ENCODE results near the gene FBXW7.

FBXW7 gene

DNA sequence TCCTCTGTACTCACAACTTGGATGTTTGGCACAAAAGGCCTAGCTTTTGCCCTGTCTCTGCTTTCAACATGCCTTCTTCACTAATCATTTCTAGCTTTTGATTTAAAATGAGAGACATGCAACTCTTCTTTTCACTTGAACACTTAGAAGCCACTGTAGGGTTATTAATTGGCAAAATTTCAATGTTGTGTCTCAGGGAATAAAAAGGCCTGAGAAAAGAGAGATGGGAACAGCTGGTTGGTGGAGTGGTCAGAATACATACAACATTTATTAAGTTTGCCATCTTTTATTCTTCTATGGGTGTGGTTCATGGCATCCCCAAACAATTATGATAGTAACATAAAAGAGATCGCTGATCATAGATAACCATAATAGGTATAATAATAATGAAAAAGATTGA lies 114.3 kb downstream of the FBXW7 start:
- no peak for DNase-seq

DNA sequence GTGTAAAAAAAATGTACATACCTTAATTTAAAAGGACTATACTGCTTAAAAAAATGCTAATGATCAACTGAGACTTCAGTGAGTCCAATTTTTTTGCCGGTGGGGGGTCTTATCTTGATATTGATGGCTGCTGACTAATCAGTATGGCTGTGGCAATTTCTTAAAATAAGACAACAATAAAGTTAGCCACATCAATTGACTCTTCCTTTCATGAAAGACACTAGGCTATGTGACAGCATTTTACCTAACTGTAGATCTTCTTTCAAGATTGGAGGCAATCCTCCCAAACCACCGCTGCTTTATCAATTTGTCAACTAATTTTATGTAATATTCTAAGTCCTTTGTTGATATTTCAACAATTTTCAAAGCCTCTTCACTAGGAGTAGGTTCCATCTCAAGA lies 116.1 kb downstream of the FBXW7 start:
- DNase-seq = no peak

DNA sequence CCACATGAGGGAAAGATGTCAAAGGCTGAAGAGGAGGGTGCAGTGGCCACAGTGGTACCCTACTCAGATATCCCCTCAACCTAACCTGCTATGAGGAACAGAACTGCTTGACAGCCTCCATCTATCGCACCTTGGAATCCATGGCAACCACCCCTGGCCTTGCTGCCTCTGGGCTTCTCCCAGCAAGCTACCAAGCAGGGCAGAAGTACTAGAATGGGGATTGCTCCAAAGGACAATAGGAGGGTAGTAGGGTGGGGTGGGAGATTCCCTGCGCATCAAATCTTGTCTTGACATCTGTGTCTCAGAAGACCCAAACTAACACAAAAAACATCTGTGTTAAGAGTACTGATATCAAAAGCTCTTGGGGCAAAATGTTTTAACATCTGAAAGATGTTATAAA lies 118.2 kb downstream of the FBXW7 start:
- no peak for DNase-seq

DNA sequence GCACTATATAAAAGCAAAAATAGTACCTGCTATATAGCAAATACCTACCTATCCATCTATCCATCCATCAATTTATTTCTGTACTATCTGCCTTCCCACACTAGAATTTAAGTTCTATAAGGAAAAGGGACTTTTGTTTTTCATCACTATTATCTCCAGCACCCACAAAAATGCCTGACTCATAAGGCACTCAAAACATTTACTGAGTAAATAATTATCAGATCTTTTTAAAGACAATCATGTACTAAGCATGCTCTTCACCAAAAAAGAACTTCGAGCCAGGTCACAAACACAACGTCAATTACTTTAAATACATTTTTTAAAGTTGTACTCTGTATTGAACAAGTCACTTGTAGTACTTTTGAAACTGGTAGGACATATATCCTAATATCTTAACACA lies 119.9 kb downstream of the FBXW7 start:
- no peak for DNase-seq

DNA sequence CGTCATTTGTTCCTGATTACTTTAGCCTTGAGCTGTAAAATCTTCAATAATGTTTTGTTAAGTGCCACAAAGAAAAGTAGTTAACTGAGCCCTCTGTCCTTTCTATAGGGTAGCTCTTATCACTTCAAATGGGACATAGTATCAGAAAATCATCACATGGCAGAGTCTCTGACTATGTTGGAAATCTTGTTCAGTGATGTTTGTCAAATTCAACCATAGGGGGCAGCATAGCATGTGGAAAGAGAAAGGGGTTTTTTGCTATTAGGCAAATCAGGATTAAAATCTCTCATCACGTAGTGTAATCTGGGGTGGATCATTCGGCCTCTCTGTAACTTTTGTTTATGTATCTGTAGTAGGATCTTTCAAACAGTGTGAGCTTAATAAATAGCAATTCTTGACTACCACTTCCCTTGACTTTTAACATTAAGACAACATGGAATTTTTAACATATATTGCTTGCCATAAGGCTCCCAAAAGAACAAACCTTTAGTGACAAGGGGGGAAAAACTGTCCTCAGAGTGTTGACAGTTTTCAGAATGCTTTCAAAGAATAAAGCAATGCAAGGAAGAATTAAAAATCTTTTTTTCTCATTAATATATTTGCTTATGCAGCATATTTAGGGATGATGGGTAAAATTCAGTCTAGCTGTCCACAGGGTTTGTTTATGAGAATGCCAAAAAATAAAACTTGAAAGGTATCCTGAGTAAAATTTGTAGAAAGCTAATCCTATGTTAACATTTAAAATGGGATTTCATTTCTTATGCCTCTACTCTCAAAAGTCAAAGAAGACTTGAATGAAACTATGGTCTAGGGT lies 127.2 kb downstream of the FBXW7 start:
- DNase-seq = peak; percentile 0

DNA sequence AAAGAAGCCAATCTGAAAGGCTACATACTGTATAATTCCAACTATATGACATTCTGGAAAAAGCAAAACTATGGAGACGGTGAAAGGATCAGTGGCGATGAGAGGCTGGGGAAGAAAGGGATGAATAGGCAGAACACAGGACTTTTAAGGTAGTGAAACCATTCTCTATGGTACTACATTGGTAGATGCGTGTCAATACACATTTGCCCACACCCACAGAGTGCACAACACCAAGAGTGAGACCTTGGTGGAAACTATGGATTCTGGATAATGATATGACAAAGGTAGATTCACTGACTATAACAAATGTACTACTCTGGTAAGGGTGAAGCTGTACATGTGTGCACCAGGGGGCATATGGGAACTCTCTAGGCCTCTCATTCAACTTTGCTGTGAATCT lies 134.5 kb downstream of the FBXW7 start:
- no peak for DNase-seq

DNA sequence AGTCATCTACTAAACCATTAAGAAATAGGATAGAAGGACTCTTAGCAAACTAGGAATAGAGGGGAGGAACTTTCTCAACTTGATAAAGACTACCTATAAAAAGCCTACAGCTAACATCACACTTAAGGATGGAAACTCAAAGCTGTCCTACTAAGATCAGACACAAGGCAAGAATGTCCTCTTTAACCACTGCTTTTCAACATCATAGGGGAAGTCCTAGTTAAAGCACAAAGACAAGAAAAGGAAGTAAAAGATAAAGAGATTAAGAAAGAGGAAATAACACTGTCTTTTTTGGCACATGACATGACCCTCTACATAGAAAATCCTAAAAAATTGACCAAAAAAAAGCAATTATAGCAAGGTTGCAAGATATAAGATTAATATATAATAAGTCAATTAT lies 136.6 kb downstream of the FBXW7 start:
- peak; percentile 80 for DNase-seq

DNA sequence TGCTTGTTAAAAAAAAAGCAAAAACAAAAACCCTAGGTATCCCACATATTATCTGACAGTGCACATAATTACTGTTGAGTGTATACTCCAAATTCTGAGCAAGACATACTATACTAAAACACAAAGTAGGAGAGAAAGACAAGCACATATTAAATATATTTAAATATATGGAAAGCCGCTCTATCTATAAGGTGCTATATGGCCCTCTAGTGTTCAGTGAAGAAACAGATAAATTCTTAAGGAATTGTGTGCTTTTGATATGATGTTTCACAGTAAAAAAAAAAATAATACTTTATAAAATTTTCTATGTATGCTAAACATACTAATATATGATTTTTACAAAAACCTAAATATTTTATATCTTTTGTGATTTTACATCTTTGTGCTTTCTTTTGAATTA lies 137.8 kb downstream of the FBXW7 start:
- no peak for DNase-seq

DNA sequence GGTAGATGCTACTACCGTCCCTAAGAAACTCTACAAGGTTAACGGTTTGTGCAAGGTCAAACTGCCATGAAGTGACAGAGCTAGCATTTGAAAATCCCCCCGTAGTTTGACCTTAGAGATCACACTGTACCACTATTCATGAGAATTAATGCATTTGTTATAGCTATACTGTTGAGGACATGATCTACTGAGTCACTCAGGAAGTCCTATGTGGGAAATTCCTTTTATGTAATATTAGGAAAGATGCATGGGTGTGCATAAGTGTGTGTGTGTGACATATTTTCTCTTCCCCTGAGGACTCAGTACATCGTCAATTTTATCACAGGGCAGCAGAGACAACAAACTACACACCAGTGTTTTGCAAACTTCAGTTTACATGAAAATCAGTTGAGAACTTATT lies 141.1 kb downstream of the FBXW7 start:
- no peak for DNase-seq

DNA sequence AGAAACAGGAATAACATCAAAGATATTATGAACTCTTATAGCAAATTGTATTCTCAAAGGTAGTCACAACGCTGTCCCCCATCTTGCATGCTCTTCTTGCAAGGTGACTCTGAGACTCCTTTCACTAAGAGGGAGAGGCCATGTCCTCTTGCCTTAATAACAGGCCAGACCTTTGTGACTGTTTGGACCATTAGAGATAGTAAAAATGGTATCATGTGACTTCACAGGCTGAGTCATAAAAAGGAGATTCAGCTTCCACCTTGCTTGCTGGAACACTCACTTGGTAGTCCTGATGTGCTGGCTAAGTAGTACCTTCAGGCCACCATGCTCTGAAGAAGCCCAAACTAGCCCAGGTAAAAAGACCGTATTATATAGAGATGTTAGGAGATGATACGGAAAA lies 143.8 kb downstream of the FBXW7 start:
- DNase-seq = no peak

DNA sequence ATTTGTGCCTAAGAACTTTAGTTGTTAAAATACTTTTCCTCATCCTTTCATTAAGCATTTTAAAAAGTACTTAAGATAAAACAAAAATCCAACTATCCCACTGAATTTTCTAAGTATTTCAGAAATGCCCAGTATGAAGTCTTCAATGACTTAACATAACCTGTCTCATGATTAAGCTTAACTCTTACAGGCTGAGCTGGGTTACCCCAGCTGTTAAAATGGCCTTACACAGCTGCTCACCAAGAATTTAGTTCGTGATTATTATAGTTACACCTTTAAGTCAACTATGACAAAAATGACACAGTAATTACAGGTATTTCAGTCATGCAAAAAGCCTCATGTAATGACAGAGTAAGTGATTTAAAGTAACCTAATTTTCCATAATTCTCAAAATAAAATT lies 145.7 kb downstream of the FBXW7 start:
- DNase-seq = no peak

DNA sequence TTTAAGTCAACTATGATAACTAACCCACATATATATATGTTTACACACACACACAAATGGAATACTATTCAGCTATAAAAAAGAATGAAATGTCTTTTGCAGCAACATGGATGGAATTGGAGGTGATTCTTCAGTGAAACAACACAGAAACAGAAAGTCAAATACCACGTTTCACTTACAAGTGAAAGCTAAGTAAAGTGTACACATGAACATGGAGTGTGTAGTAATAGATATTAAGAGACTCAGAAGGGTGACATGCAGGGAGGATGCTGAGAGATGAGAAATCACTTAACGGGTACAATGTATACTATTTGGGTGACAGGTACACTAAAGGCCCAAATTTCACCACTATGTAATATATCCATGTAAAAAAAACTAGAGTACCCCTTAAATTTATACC lies 146.5 kb downstream of the FBXW7 start:
- DNase-seq = no peak

DNA sequence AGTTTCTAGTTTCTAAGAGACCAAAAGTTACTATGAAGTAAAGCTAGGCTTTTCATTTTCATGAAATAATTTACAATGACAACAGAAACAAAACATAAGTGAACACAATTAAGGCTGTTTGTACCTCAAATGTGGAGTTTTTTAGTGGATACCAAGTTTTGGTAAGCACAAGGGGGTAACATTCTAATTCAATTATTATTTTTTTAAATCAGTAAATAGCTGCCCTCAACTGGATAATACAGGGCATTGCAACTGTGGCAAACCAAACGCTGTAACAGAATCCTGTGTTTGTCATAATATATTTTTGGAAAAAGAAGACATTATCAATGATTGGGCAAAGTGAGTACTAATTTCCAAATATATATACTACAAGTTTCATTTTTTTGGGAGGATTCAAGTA lies 150.3 kb downstream of the FBXW7 start:
- DNase-seq = no peak

DNA sequence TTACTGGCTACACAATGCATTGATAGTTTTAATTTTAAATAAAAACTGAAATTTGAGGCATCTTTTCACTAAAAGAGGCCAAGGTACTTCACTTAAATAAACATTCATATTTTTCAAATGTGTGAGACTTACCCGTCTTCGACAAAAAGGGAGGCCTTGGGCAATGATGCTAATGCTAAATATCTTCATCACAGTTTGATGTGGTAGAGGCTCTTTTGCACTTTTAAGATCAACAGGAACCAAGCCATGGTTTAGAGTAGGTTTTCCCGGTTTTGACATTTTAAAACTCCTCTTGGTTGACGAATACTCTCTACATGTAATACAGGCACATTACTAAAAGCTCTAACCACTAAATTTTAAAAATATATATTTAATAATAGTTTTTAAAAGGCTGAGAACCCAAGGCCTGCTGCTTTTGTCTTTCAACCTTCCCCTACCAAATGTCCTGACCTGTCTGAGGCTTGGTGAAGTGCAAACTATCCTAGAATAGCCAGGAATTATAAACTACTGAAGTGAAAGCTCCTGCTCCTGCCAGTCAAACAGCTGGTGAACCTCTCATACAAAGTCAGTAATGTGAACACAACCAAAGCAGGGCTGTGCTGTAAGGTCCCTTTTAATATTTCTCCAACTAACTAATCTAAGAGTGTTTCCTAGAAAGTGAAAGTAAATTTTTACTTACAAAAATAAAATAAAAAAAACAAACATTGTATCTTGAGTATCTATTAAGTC lies 153.7 kb downstream of the FBXW7 start:
- DNase-seq = no peak

DNA sequence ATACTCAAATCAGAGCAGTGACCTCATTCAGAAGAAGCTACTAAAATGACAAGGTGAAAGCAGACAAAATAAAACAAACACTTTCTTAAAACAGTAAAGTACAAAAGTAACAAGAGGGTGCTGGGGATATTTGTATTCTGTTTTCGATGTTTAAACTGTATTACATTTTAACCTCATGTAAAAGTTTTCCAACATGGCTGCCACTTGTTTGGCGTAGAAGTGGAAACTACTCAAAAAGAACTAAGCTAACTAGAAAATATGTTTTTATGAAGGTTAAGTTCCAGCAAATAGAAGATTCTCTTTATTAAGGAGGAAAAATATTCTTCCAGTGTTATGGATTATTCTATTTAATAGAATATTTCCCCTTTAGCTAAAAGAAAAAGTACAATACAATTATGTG lies 155.0 kb downstream of the FBXW7 start:
- DNase-seq = no peak

DNA sequence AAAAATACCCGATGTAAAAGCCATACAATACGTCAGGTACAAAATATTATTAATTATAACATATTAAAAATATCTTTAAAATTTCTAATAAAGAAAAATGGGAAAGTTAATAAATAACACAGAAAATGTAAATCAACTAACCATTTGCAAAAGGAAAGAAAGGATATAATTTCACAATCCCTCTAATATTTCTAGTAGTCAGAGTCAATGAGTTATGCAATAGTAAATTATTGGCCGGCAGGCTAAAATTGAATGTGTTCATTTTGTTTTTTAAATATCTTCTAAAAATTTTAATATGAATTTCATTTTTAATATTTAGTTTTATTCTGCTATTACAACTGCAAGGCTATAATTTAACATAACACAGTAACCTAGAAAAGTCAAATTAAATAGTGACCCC lies 155.7 kb downstream of the FBXW7 start:
- DNase-seq = no peak

DNA sequence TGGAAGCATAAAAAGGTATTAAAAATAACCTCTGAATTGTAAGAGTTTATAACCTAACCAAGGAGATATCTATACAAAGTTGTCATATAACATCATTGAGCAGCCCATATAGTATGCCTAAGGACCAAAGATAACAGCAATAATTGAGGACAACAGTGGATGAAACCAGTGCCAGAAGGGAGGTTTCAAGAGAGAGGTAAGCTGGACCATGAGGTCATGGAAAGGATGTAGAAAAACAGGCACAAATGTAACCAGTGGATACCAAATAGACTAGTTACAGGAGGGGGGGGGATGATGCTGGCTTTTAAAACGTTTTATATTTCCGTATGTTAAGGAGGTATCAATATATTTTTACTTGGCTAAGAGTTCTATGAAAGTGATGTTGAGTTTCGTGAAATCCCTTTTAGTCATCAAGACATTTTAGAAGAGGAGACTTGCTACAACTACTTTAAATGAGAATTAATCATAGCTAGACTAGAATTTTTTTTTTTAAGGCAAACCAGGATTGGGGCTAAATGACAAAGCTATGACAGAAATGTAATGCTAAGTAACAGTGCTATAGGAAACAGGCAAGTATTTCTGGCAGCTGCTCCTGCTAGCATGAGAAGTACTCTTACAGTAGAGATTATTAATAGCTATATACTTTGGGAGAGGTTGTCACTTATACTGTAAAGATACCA lies 161.1 kb downstream of the FBXW7 start:
- no peak for DNase-seq

DNA sequence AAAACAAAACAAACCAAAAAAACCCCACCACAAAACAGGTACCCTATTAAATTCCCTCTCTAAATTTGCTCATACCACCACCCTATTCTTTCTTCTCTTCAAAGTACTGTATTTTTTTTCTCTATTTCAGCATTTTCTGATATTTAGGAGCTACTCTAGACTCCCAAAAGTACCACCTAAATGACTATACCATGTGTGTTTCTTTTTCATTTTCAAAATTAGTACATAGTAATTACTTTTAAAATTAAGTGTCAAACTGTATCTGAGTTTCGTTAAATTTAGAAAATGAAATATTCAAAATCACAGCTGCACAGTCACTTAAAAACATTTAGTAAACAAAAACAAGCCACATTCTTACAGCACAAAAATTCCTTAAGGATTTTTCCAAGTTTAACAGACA lies 161.7 kb downstream of the FBXW7 start:
- DNase-seq = no peak

DNA sequence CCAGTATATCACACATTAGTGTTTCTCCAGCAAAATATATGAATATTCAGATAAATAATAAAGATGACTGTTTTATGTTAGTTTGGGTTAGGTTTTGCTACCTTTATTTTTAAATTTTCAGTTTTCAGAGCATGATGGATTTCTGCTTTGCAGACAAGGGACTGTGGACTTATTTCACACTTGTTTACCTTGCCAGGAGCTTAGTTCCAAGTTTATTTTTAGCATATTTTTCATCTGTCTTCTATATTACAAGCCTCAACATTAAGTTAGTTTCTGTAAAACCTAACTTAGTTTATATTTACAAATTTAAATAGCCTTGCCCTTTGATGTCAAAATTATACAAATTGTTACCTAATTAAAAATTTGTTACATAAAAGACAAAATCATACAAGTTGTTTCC lies 163.4 kb downstream of the FBXW7 start:
- no peak for DNase-seq

DNA sequence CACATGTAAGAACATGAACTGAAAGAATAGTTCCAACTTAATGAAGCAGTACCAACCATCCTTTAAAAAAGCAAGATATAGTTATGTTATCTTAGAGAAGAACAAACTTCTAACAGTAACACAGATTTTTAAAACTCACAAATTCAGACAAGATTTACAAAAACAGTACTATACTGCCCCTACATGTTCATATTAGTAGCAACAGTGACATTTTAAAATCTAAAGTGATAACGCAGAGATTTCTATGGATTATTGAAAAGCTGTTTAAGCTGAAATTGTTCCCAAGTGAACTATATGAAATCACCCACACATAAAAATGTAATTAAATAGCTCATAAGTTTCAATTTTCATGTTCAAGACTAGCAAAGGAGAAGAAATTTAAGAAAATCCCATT lies 166.0 kb downstream of the FBXW7 start:
- no peak for DNase-seq

DNA sequence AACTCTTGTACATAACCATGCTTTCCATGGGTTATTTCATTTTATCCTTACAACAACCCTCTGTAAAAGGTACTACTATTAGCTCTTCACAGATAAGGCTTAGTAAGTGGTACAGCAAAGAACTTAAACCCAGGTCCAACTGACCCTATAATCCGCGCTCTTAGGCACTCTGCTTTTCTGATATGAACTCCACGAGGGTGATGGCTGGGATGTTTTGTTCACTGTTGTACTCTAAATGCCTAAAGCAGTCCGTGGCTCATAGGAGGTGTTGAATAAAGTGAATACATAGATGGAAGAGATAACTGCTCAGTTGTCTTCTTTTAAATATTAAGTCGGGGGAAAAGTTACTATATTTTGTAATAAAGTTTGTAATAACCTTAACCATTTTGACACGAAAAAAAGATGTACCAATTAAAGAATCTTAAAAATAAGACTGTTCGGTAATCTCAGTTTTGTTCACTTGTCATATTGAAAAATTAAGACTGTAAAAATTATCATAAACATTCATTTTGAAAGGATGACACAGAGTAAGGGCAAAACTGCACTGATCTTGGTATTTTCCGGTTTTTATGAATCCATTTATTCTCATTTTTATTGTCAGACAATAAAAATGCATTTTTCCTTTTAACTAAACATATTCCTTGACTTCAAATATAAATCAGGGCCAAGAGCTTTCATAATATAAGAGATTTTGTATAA lies 166.5 kb downstream of the FBXW7 start:
- no peak for DNase-seq

DNA sequence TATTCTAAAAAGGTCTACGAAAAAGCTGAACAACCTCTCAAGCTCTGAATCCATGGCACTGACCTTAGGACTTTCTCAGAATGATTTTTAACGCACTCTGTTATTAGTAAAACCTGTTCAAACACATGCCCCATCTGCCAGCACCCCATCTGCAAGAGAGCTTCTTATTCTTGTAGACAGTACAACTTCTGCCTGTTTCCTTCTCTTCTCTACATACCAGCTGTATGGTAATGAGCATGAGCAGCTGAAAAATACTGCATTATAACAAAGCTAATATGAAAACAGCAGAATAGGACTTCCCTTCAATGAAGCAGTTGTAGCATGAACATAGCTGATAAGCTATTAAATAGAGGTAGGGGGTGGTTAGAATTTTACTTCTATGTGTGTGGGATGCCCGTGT lies 167.9 kb downstream of the FBXW7 start:
- DNase-seq = no peak

DNA sequence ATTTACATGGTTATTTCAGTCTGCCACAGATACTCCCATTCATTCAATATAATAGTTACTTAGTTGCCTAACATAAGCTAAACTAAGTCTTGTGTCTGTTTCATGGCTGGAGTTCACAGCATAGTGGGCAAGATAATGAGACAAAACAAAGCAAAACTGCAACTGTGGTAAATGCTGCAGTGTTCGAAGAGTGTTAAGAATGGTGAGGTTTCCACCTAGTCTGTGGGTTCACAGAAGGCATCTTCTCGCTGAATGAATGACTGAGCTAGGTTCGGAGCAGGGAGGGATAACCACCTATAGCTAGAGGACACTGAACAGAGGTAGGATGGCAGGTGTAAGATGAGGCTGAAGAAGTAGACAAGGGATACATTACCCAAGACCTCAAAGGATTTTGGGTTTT lies 171.0 kb downstream of the FBXW7 start:
- no peak for DNase-seq

DNA sequence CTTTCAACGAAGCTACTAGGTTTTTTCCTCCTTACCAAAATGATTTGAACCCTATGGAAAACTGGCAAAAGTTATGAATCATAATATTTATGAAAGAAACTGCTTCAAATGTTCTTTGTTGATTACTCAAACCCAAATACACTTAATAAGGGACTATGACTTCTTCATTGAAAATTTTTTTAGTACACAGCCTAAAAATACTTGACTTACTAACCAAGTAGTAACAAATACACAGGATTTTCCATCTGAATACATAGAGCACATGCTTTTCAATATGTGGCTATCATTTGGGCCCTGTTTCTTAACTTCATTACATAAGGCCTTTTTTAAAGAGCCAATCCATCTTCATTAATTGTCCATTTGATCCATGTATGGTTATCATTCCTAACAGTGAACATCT lies 171.5 kb downstream of the FBXW7 start:
- DNase-seq = no peak
